ENCODE measurements around the gene KHDRBS2.

Gene KHDRBS2

GRCh38 chr6:62285612-62286469 lies at the start of gene KHDRBS2:
KHDRBS2 (minus strand) TSS chr6:62286225.
- DNase-seq (ENCODE audit: low read depth): no peak

- DNase-seq (ENCODE audit: low read depth): no peak
Measured at GRCh38 chr6:62328607-62329006, 42.6 kb upstream of the KHDRBS2 start.

- no peak for DNase-seq (ENCODE audit: low read depth)
Measured at GRCh38 chr6:62324834-62325233, 38.8 kb upstream of the KHDRBS2 start.

- no peak for DNase-seq (ENCODE audit: low read depth)
Measured at GRCh38 chr6:62323818-62324431, 37.9 kb upstream of the KHDRBS2 start.

- no peak for DNase-seq (ENCODE audit: low read depth)
Measured at GRCh38 chr6:62298745-62299392, 12.8 kb upstream of the KHDRBS2 start.

- no peak for DNase-seq (ENCODE audit: low read depth)
Measured at GRCh38 chr6:62296541-62296940, 10.5 kb upstream of the KHDRBS2 start.

- DNase-seq (ENCODE audit: low read depth): no peak
Measured at GRCh38 chr6:62288974-62289373, 2.9 kb upstream of the KHDRBS2 start.

GRCh38 chr6:62288562-62288961 lies 2.5 kb upstream of the KHDRBS2 start:
- no peak for DNase-seq (ENCODE audit: low read depth)

- DNase-seq (ENCODE audit: low read depth): no peak
Measured at GRCh38 chr6:62286470-62286843, 432 bp upstream of the KHDRBS2 start.

GRCh38 chr6:62284725-62285124 lies 1.3 kb downstream of the KHDRBS2 start:
- no peak for DNase-seq (ENCODE audit: low read depth)

GRCh38 chr6:62283796-62284411 lies 2.1 kb downstream of the KHDRBS2 start:
- DNase-seq (ENCODE audit: low read depth): no peak

GRCh38 chr6:62283365-62283764 lies 2.7 kb downstream of the KHDRBS2 start:
- DNase-seq (ENCODE audit: low read depth): no peak

- no peak for DNase-seq (ENCODE audit: low read depth)
Measured at GRCh38 chr6:62280099-62280498, 5.9 kb downstream of the KHDRBS2 start.

- DNase-seq (ENCODE audit: low read depth): no peak
Measured at GRCh38 chr6:62272114-62272513, 13.9 kb downstream of the KHDRBS2 start.

- no peak for DNase-seq (ENCODE audit: low read depth)
Measured at GRCh38 chr6:62265906-62266525, 20.0 kb downstream of the KHDRBS2 start.

- no peak for DNase-seq (ENCODE audit: low read depth)
Measured at GRCh38 chr6:62262283-62262682, 23.7 kb downstream of the KHDRBS2 start.

- DNase-seq (ENCODE audit: low read depth): no peak
Measured at GRCh38 chr6:62246087-62246486, 39.9 kb downstream of the KHDRBS2 start.

- no peak for DNase-seq (ENCODE audit: low read depth)
Measured at GRCh38 chr6:62236784-62237183, 49.2 kb downstream of the KHDRBS2 start.

- no peak for DNase-seq (ENCODE audit: low read depth)
Measured at GRCh38 chr6:62229231-62229630, 56.8 kb downstream of the KHDRBS2 start.

- DNase-seq (ENCODE audit: low read depth): no peak
Measured at GRCh38 chr6:62217866-62218265, 68.2 kb downstream of the KHDRBS2 start.

- no peak for DNase-seq (ENCODE audit: low read depth)
Measured at GRCh38 chr6:62202078-62202477, 83.9 kb downstream of the KHDRBS2 start.

- DNase-seq (ENCODE audit: low read depth): no peak
Measured at GRCh38 chr6:62192593-62192992, 93.4 kb downstream of the KHDRBS2 start.

Data from stimulated activated CD4-positive, alpha-beta T cell treated with anti-CD3 and anti-CD28 coated beads, Interleukin-2, amount 100 ng/mL, for 4 hours (primary cell).